GOT3 (cell line): Measurements from ENCODE around the gene HMCN2.

Experiments
- DNase-seq: peaks from one replicate; lab custom pipeline; 2025; ENCODE audit warnings: mixed read lengths; lab: John Stamatoyannopoulos, UW

HMCN2 gene

GRCh38 chr9:130265431-130266235 is at the start of gene HMCN2:
TSS of gene HMCN2 (plus strand) at chr9:130265760. CDS start at chr9:130265879, 119 bp downstream.
- DNase-seq = no peak

- DNase-seq = no peak
These were observed 47.7 kb upstream of the HMCN2 start for GRCh38 chr9:130217838-130218237.

GRCh38 chr9:130219661-130220096 is 45.9 kb upstream of the HMCN2 start:
- DNase-seq = no peak

GRCh38 chr9:130220352-130220751 is 45.2 kb upstream of the HMCN2 start:
- no peak for DNase-seq

GRCh38 chr9:130222833-130223232 is 42.7 kb upstream of the HMCN2 start:
- no peak for DNase-seq

- DNase-seq = no peak
These were observed 40.5 kb upstream of the HMCN2 start for GRCh38 chr9:130225071-130225470.

GRCh38 chr9:130225586-130225985 is 40.0 kb upstream of the HMCN2 start:
- DNase-seq = no peak

- no peak for DNase-seq
These were observed 39.4 kb upstream of the HMCN2 start for GRCh38 chr9:130226112-130226511.

- no peak for DNase-seq
These were observed 37.7 kb upstream of the HMCN2 start for GRCh38 chr9:130227833-130228232.

- DNase-seq = no peak
These were observed 35.8 kb upstream of the HMCN2 start for GRCh38 chr9:130229759-130230158.

GRCh38 chr9:130230631-130231030 is 34.9 kb upstream of the HMCN2 start:
- no peak for DNase-seq

- DNase-seq = no peak
These were observed 32.5 kb upstream of the HMCN2 start for GRCh38 chr9:130232899-130233586.

- DNase-seq = no peak
These were observed 32.0 kb upstream of the HMCN2 start for GRCh38 chr9:130233587-130233945.

GRCh38 chr9:130234340-130235260 is 31.0 kb upstream of the HMCN2 start:
- no peak for DNase-seq

GRCh38 chr9:130235558-130236435 is 29.8 kb upstream of the HMCN2 start:
- no peak for DNase-seq

- no peak for DNase-seq
These were observed 29.0 kb upstream of the HMCN2 start for GRCh38 chr9:130236436-130236985.

GRCh38 chr9:130237076-130237475 is 28.5 kb upstream of the HMCN2 start:
- no peak for DNase-seq

- no peak for DNase-seq
These were observed 27.6 kb upstream of the HMCN2 start for GRCh38 chr9:130237763-130238524.

GRCh38 chr9:130239363-130239695 is 26.2 kb upstream of the HMCN2 start:
- no peak for DNase-seq

- DNase-seq = no peak
These were observed 25.8 kb upstream of the HMCN2 start for GRCh38 chr9:130239741-130240241.
